NB4 (cell line): ENCODE results near the gene MGAT1.

Source experiments
- DNase-seq: peaks from one replicate; pipeline ENCODE4 v3.0.0; 2010; ENCODE audit warnings: low read depth
- H3K4me3 ChIP-seq: one replicate; pipeline ENCODE4 v1.5.1; 2011; ENCODE audit warnings: mild to moderate bottlenecking, low read depth, low read length, moderate library complexity
- CTCF ChIP-seq: IDR thresholded peaks from one replicate; pipeline ENCODE4 v1.5.1; 2012; ENCODE audit warnings: low read depth, low read length
- MAX ChIP-seq: IDR thresholded peaks from 2 replicates; pipeline ENCODE4 v1.6.1; 2011; ENCODE audit warnings: low read depth, low read length
- MYC ChIP-seq: IDR thresholded peaks from 2 replicates; pipeline ENCODE4 v1.6.1; 2011; ENCODE audit warnings: low read depth, low read length
- POLR2A ChIP-seq: IDR thresholded peaks from 2 replicates; pipeline ENCODE4 v1.6.1; 2011; ENCODE audit warnings: mild to moderate bottlenecking; ENCODE audit not compliant: insufficient read length; ENCODE audit errors: extremely low read depth

The MGAT1 gene

GRCh38 chr5:180844858-180845257, 42.3 kb upstream of the MGAT1 start:
- TF ChIP-seq POLR2A (no peak), CTCF (no peak), MYC (no peak), MAX (no peak)
- no peak for DNase-seq

GRCh38 chr5:180844432-180844831, 41.8 kb upstream of the MGAT1 start:
- TF ChIP-seq MYC: no peak
- TF ChIP-seq MAX: no peak
- no peak for TF ChIP-seq CTCF
- TF ChIP-seq POLR2A: no peak
- no peak for DNase-seq
- H3K4me3 ChIP-seq: no peak overlapping the region

More at GRCh38 chr5:180844858-180845257, 42.3 kb upstream of the MGAT1 start:
- no peak overlapping the region for H3K4me3 ChIP-seq

- TF ChIP-seq MYC (no peak), POLR2A (no peak), MAX (no peak), CTCF (no peak)
- no peak overlapping the region for H3K4me3 ChIP-seq
- DNase-seq: no peak
Measured at GRCh38 chr5:180839935-180840334, 37.3 kb upstream of the MGAT1 start.

- TF ChIP-seq MAX (no peak), POLR2A (no peak), MYC (no peak), CTCF (no peak)
- DNase-seq: no peak
- H3K4me3 ChIP-seq: no peak overlapping the region
Measured at GRCh38 chr5:180839227-180839626, 36.6 kb upstream of the MGAT1 start.

- DNase-seq: no peak
- no peak overlapping the region for H3K4me3 ChIP-seq
- TF ChIP-seq CTCF (no peak), POLR2A (no peak), MAX (no peak), MYC (no peak)
Measured at GRCh38 chr5:180837478-180837877, 34.9 kb upstream of the MGAT1 start.

GRCh38 chr5:180832638-180833068, 30.0 kb upstream of the MGAT1 start:
- DNase-seq: no peak
- H3K4me3 ChIP-seq: peak overlapping the region; percentile 77
- no peak for TF ChIP-seq MAX
- no peak for TF ChIP-seq MYC
- TF ChIP-seq POLR2A: no peak
- TF ChIP-seq CTCF: no peak
